Loucy (cell line): ENCODE measurements around the gene ZNF860.

Source experiments
- CTCF ChIP-seq: fragments of 200-600 bp; sonication (generic); conservative IDR thresholded peaks from 2 replicates; pipeline ENCODE4 v1.5.1; 2014; ENCODE audit warnings: mild to moderate bottlenecking, antibody characterized with exemption, low read length
- EZH2phosphoT487 ChIP-seq: fragments of 200-600 bp; IDR thresholded peaks from 2 replicates; pipeline ENCODE4 v1.6.1; 2018; ENCODE audit warnings: antibody characterized with exemption, mild to moderate bottlenecking, moderate library complexity, borderline replicate concordance

- TF ChIP-seq EZH2phosphoT487 (no peak), CTCF (no peak)
Measured at GRCh38 chr3:31947162-31947561, 34.4 kb upstream of the ZNF860 start.
